ENCODE results near the gene WNT10A.

- TF ChIP-seq POLR2A (IDR thresholded peaks at IDR 0.05; ENCODE audit: control extremely low read depth in 1 of 2, low read depth in 2 of 2, low read length in 2 of 2): no peak
- TF ChIP-seq, protein P1, sequence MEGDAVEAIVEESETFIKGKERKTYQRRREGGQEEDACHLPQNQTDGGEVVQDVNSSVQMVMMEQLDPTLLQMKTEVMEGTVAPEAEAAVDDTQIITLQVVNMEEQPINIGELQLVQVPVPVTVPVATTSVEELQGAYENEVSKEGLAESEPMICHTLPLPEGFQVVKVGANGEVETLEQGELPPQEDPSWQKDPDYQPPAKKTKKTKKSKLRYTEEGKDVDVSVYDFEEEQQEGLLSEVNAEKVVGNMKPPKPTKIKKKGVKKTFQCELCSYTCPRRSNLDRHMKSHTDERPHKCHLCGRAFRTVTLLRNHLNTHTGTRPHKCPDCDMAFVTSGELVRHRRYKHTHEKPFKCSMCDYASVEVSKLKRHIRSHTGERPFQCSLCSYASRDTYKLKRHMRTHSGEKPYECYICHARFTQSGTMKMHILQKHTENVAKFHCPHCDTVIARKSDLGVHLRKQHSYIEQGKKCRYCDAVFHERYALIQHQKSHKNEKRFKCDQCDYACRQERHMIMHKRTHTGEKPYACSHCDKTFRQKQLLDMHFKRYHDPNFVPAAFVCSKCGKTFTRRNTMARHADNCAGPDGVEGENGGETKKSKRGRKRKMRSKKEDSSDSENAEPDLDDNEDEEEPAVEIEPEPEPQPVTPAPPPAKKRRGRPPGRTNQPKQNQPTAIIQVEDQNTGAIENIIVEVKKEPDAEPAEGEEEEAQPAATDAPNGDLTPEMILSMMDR (IDR thresholded peaks at IDR 0.05; ENCODE audit: control extremely low read depth in 1 of 3, insufficient read depth in 1 of 3, low read depth in 1 of 3, low read length in 3 of 3): no peak
- TF ChIP-seq, protein P2, sequence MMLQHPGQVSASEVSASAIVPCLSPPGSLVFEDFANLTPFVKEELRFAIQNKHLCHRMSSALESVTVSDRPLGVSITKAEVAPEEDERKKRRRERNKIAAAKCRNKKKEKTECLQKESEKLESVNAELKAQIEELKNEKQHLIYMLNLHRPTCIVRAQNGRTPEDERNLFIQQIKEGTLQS (IDR thresholded peaks at IDR 0.05; ENCODE audit: insufficient read depth, low read depth, low read length): no peak
- TF ChIP-seq SP2 (IDR thresholded peaks at IDR 0.05; ENCODE audit: low read length): no peak
Observed at GRCh38 chr2:218865396-218865795, 15.3 kb upstream of the WNT10A start.

Measured in H1 (cell line).